Myocyte (in vitro differentiated cells): Measurements from ENCODE around the gene SLC7A8. TPM values are rescaled to one million over a fixed set of nuclear protein-coding genes. Genes with fewer than 3 reads are reported as not detected.
A peak's percentile ranks its signal among the peaks of the same experiment; 100 is the strongest.
"Not testable (repeated sequence)": the region's sequence is repeated elsewhere in the genome, so short reads cannot be mapped to it uniquely, and the experiment has no call there.

Experiments used
- DNase-seq: peaks from one replicate; pipeline ENCODE4 v3.0.0-alpha.2; 2012; ENCODE audit warnings: low read depth
- total RNA-seq: library from RNA; depleted of rRNA; stranded (reverse); fragments of >200 nt; gene quantifications from 2 replicates; pipeline ENCODE4 v1.2.3, GENCODE V29; 2014

The SLC7A8 gene
- total RNA-seq, 1 donor from 2014 or later, result 4.8 TPM

GRCh38 chr14:23115039-23115731, 68.3 kb downstream of the SLC7A8 start:
- DNase-seq, result peak; percentile 94

- no peak for DNase-seq
Measured at GRCh38 chr14:23114669-23115038, 68.8 kb downstream of the SLC7A8 start.

GRCh38 chr14:23114120-23114458, 69.4 kb downstream of the SLC7A8 start:
- DNase-seq, result no peak

GRCh38 chr14:23113431-23114119, 69.9 kb downstream of the SLC7A8 start:
- peak; percentile 60 for DNase-seq

GRCh38 chr14:23112359-23113178, 70.9 kb downstream of the SLC7A8 start:
- no peak for DNase-seq

GRCh38 chr14:23110579-23111365, 72.7 kb downstream of the SLC7A8 start:
- DNase-seq, result no peak

- no peak for DNase-seq
Measured at GRCh38 chr14:23109769-23110168, 73.7 kb downstream of the SLC7A8 start.

GRCh38 chr14:23108169-23108568, 75.3 kb downstream of the SLC7A8 start:
- DNase-seq, result not testable (repeated sequence)

GRCh38 chr14:23107620-23108019, 75.8 kb downstream of the SLC7A8 start:
- DNase-seq, result not testable (repeated sequence)

GRCh38 chr14:23106747-23107045, 76.8 kb downstream of the SLC7A8 start:
- DNase-seq, result no peak

- DNase-seq, result no peak
Measured at GRCh38 chr14:23105348-23105824, 78.1 kb downstream of the SLC7A8 start.

GRCh38 chr14:23104591-23105347, 78.7 kb downstream of the SLC7A8 start, which contains the start of gene CIROP:
TSS of gene CIROP (minus strand) at chr14:23104989. CDS start at chr14:23104920, 69 bp downstream.
- DNase-seq, result no peak

- no peak for DNase-seq
Measured at GRCh38 chr14:23104070-23104590, 79.3 kb downstream of the SLC7A8 start.

- no peak for DNase-seq
Measured at GRCh38 chr14:23103581-23103980, 79.9 kb downstream of the SLC7A8 start.

- no peak for DNase-seq
Measured at GRCh38 chr14:23102801-23103200, 80.7 kb downstream of the SLC7A8 start.

GRCh38 chr14:23101986-23102625, 81.4 kb downstream of the SLC7A8 start:
- DNase-seq, result peak; percentile 71

- DNase-seq, result no peak
Measured at GRCh38 chr14:23101213-23101970, 82.1 kb downstream of the SLC7A8 start.

- DNase-seq, result no peak
Measured at GRCh38 chr14:23099212-23099861, 84.1 kb downstream of the SLC7A8 start.
